K562 (cell line): ENCODE measurements around the gene IPO11. TPM values are rescaled to one million over a fixed set of nuclear protein-coding genes. Genes with fewer than 3 reads are reported as not detected.
A peak's percentile ranks its signal among the peaks of the same experiment; 100 is the strongest.

Experiments
- ATAC-seq: fragments of 200-7000 bp; cut with Tn5 transposase; 3 replicates; pipeline ENCODE4 v1.9.1; 2020; ENCODE audit warnings: moderate library complexity
- BruUV-seq: library from RNA; stranded (reverse); fragments of 400-500 nt; replicated peaks from 2 replicates; lab custom pipeline; 2021; lab: Mats Ljungman, UMichigan
- CTCF ChIA-PET: fragments of 300-600 bp; formaldehyde crosslinking; extraction: SDS; loops from one replicate; lab custom pipeline; 2021; ENCODE audit warnings: low intra/inter-chr PET ratio; lab: Yijun Ruan, JAX
- POLR2A ChIA-PET: fragments of 300-600, 350-650 bp; sonication (Branson Sonifier 250); formaldehyde crosslinking; extraction: SDS; loops from one replicate; lab custom pipeline; 2021; ENCODE audit warnings: antibody characterized with exemption, inconsistent platforms; lab: Yijun Ruan, JAX
- DNase-seq, 4 experiments: peaks; one replicate each; pipeline versions ENCODE4 v3.0.0 to v3.0.0-alpha.2; 2011 to 2018; ENCODE audit warnings: low spot score in 3 of 4, mixed read lengths in 3 of 4; ENCODE audit errors: extremely low read depth in 1 of 4
- FAIRE-seq: peaks from 2 replicates; lab custom pipeline; 2011; peaks lifted over from hg19 to GRCh38; lab: Jason Lieb, UNC
- H2AFZ ChIP-seq: 2 replicates; pipeline ENCODE4 v1.6.0; 2011; ENCODE audit warnings: low read depth, low read length, control low read depth, inconsistent platforms
- H3K27ac ChIP-seq: fragments of 200-600 bp; 3 replicates; pipeline ENCODE4 v1.8.0; 2011; ENCODE audit warnings: low read depth, mild to moderate bottlenecking, control low read depth, inconsistent platforms, low read length, moderate library complexity, mixed read lengths; ENCODE audit errors: extremely low read depth
- H3K27me3 ChIP-seq, 2 experiments: fragments of 300-600 bp in 1 of 2; 2 replicates in 1 of 2; 3 replicates in 1 of 2; pipeline versions ENCODE4 v1.6.0 to v1.8.0; 2011; ENCODE audit warnings: inconsistent platforms in 2 of 2, low read length in 2 of 2, mild to moderate bottlenecking in 1 of 2, mixed read lengths in 1 of 2, moderate library complexity in 1 of 2; ENCODE audit not compliant: control insufficient read depth in 2 of 2, insufficient read depth in 2 of 2
- H3K36me3 ChIP-seq: fragments of 300-600 bp; 3 replicates; pipeline ENCODE4 v1.8.0; 2011; ENCODE audit warnings: mild to moderate bottlenecking, low read length, inconsistent platforms; ENCODE audit not compliant: control insufficient read depth, insufficient read depth
- H3K4me1 ChIP-seq, 2 experiments: fragments of 200-600 bp in 1 of 2; replicated peaks in 1 of 2; 2 replicates in 1 of 2; 3 replicates in 1 of 2; pipeline versions ENCODE4 v1.5.1 to v1.8.0; 2011; ENCODE audit warnings: inconsistent platforms in 2 of 2, low read length in 2 of 2, mild to moderate bottlenecking in 1 of 2, mixed read lengths in 1 of 2, moderate library complexity in 1 of 2; ENCODE audit not compliant: control insufficient read depth in 2 of 2, insufficient read depth in 2 of 2
- H3K4me2 ChIP-seq: 2 replicates; pipeline ENCODE4 v1.6.1; 2011; ENCODE audit warnings: low read length, control low read depth, inconsistent platforms, mixed read lengths; ENCODE audit not compliant: insufficient read depth
- H3K4me3 ChIP-seq: fragments of 200-600 bp; sonication (generic), shearing (Covaris generic); 2 replicates; pipeline ENCODE4 v1.5.1; 2016; ENCODE audit warnings: control low read depth, inconsistent platforms
- H3K79me2 ChIP-seq: fragments of 200-600 bp; 3 replicates; pipeline ENCODE4 v1.8.0; 2011; ENCODE audit warnings: low read length, inconsistent platforms; ENCODE audit not compliant: control insufficient read depth, insufficient read depth
- H3K9ac ChIP-seq, 2 experiments: 2 replicates each; pipeline versions ENCODE4 v1.6.0 to v1.6.1; 2011; ENCODE audit warnings: low read depth in 2 of 2, low read length in 2 of 2, control low read depth in 1 of 2, inconsistent platforms in 1 of 2, mild to moderate bottlenecking in 1 of 2, mixed read lengths in 1 of 2; ENCODE audit not compliant: insufficient read depth in 1 of 2
- H3K9me1 ChIP-seq: one replicate; pipeline ENCODE4 v1.6.0; 2011; ENCODE audit warnings: inconsistent platforms, mild to moderate bottlenecking, low read length, moderate library complexity; ENCODE audit not compliant: control insufficient read depth, insufficient read depth
- H3K9me3 ChIP-seq: replicated peaks from 2 replicates; pipeline ENCODE4 v1.5.1; 2011; ENCODE audit warnings: low read depth, low read length, inconsistent platforms; ENCODE audit not compliant: control insufficient read depth, insufficient read depth
- H4K20me1 ChIP-seq: replicated peaks from 2 replicates; pipeline ENCODE4 v1.6.1; 2011; ENCODE audit warnings: low read length, inconsistent platforms, mixed read lengths; ENCODE audit not compliant: control insufficient read depth, insufficient read depth
- BRCA1 ChIP-seq, 2 experiments: fragments of 450-650 bp in 1 of 2; sonication (generic) in 1 of 2; formaldehyde crosslinking in 1 of 2; IDR thresholded peaks; 2 replicates each; pipeline versions ENCODE4 v1.5.0 to v1.6.1; 2017 to 2020; ENCODE audit warnings: mild to moderate bottlenecking in 1 of 2, missing genetic modification reagents in 1 of 2
- CEBPZ ChIP-seq: fragments of 150-350 bp; IDR thresholded peaks from 2 replicates; pipeline ENCODE4 v1.6.1; 2014; ENCODE audit warnings: low read depth, mild to moderate bottlenecking, low read length, borderline replicate concordance
- CSDE1 ChIP-seq, 2 experiments: fragments of 450-650 bp; IDR thresholded peaks; 2 replicates each; pipeline ENCODE4 v1.6.1; 2016; ENCODE audit warnings: mild to moderate bottlenecking in 1 of 2
- DMBX1 ChIP-seq: fragments of 250-450 bp; sonication (Bioruptor Pico); IDR thresholded peaks from 2 replicates; pipeline ENCODE4 v1.8.0; 2022; ENCODE audit warnings: inconsistent platforms, mild to moderate bottlenecking, moderate library complexity, borderline replicate concordance
- ETV6 ChIP-seq, 3 experiments: fragments of 150-350 bp in 1 of 3; sonication (generic) in 1 of 3; formaldehyde crosslinking in 1 of 3; IDR thresholded peaks; 2 replicates each; pipeline versions ENCODE4 v1.6.1 to v1.8.0; 2014 to 2022; ENCODE audit warnings: borderline replicate concordance in 2 of 3, low read depth in 2 of 3, antibody characterized with exemption in 1 of 3, low read length in 1 of 3, mild to moderate bottlenecking in 1 of 3, missing genetic modification reagents in 1 of 3
- HSF4 ChIP-seq: fragments of 250-450 bp; sonication (Bioruptor Pico); IDR thresholded peaks from 2 replicates; pipeline ENCODE4 v2.1.2; 2022; ENCODE audit warnings: mild to moderate bottlenecking, moderate library complexity, borderline replicate concordance
- LCOR ChIP-seq: sonication (generic); formaldehyde crosslinking; IDR thresholded peaks from 2 replicates; pipeline ENCODE4 v1.8.0; 2022; ENCODE audit warnings: mild to moderate bottlenecking, missing genetic modification reagents
- MAFF ChIP-seq: IDR thresholded peaks from 2 replicates; pipeline ENCODE4 v1.6.1; 2012; ENCODE audit warnings: low read length, improper control_type of control experiment
- NR2C1 ChIP-seq, 2 experiments: fragments of 450-650 bp; IDR thresholded peaks; 2 replicates each; pipeline ENCODE4 v1.6.1; 2017; ENCODE audit warnings: mild to moderate bottlenecking in 2 of 2, antibody characterized with exemption in 1 of 2, inconsistent platforms in 1 of 2, missing compliant biosample characterization in 1 of 2, missing genetic modification characterization in 1 of 2
- RBM17 ChIP-seq: fragments of 200-400 bp; formaldehyde crosslinking; IDR thresholded peaks from 2 replicates; pipeline ENCODE4 v1.6.1; 2017; ENCODE audit warnings: low read depth, mild to moderate bottlenecking, low read length, borderline replicate concordance
- RFX5 ChIP-seq: IDR thresholded peaks from 2 replicates; pipeline ENCODE4 v1.6.1; 2011; ENCODE audit warnings: low read depth, mild to moderate bottlenecking, improper control_type of control experiment, low read length
- RNF2 ChIP-seq: sonication (generic); IDR thresholded peaks from 2 replicates; pipeline ENCODE4 v1.6.1; 2016
- SOX6 ChIP-seq: fragments of 450-650 bp; IDR thresholded peaks from 2 replicates; pipeline ENCODE4 v1.6.1; 2014; ENCODE audit warnings: mild to moderate bottlenecking
- STAT5B ChIP-seq: fragments of 250-450 bp; sonication (Bioruptor Pico); IDR thresholded peaks from 2 replicates; pipeline ENCODE4 v1.8.0; 2021; ENCODE audit warnings: mild to moderate bottlenecking, inconsistent platforms
- ZNF197 ChIP-seq: fragments of 200-800 bp; sonication (Bioruptor generic); IDR thresholded peaks from 2 replicates; pipeline ENCODE4 v1.6.1; 2016; ENCODE audit warnings: low read depth, missing genetic modification characterization, missing compliant biosample characterization
- ZNF282 ChIP-seq: sonication (generic); formaldehyde crosslinking; IDR thresholded peaks from 2 replicates; pipeline ENCODE4 v1.8.1; 2023; ENCODE audit warnings: missing genetic modification reagents
- ZNF436 ChIP-seq: fragments of 250-450, 450-650 bp; sonication (Bioruptor Pico); formaldehyde crosslinking; IDR thresholded peaks from 2 replicates; pipeline ENCODE4 v1.7.0; 2020; ENCODE audit warnings: mild to moderate bottlenecking
- ZNF764 ChIP-seq: fragments of 250-450 bp; sonication (Bioruptor Pico); IDR thresholded peaks from 2 replicates; pipeline ENCODE4 v1.4.0; 2020; ENCODE audit warnings: low read depth, mild to moderate bottlenecking, moderate library complexity
- WGBS: fragments of 100-300 bp; shearing (Covaris generic); methylation state at CpG from one replicate; pipeline ENCODE4 v1.1.6; 2016; ENCODE audit warnings: low coverage, mixed read lengths; ENCODE audit not compliant: insufficient coverage; ENCODE audit errors: missing lambda C conversion rate; 5-methylcytosine and 5-hydroxymethylcytosine counted together
- in situ Hi-C: fragments of 300-500 bp; cut with MboI; formaldehyde crosslinking; loops from 4 replicates; pipeline ENCODE4 v1.15.0; 2018; ENCODE audit warnings: inconsistent platforms, mixed read lengths
- intact Hi-C: fragments of 100-400 bp; cut with micrococcal nuclease; formaldehyde crosslinking; loops from 2 replicates; pipeline ENCODE4 v1.14.2; 2022
- polyA plus RNA-seq, 8 experiments: library from polyadenylated mRNA; depleted of rRNA in 4 of 8; stranded (reverse) in 5 of 8; unstranded in 3 of 8; fragments of >200 nt; fragmentation: Nextera tagmentation in 2 of 8; fragmentation: Illumina TruSeq in 1 of 8; extraction: Ambion mirVana in 2 of 8; extraction: Trizol in 1 of 8; gene quantifications; 2 replicates each; pipeline versions ENCODE4 v1.2.1 to v1.2.3, GENCODE V29; 2011 to 2014; ENCODE audit warnings: inconsistent platforms in 1 of 8, missing spikeins in 1 of 8
- total RNA-seq, 7 experiments: library from RNA; depleted of rRNA in 6 of 7; stranded (reverse); fragments of >200 nt in 6 of 7; fragmentation: Illumina TruSeq in 2 of 7; extraction: Trizol in 2 of 7; gene quantifications; 2 replicates each; pipeline versions ENCODE4 v1.2.1 to v1.2.3, GENCODE V29; 2011 to 2021; ENCODE audit warnings: low replicate concordance in 1 of 7
- TF ChIP-seq, protein P1 (sequence below): fragments of 450-650 bp; formaldehyde crosslinking; IDR thresholded peaks from 2 replicates; pipeline ENCODE4 v1.4.0; 2022; ENCODE audit warnings: missing genetic modification characterization

Gene IPO11
- total and polyA plus RNA-seq, 9 of the 15 experiments (the other 6 are each of a cell fraction or from before 2014, with no cell fraction given), result 38.7 to 96.0 (median 70.9) TPM

- Histone ChIP-seq H2AFZ (no peak overlapping the region), H3K4me1 (peaks cover 32 to 47% of the 10 kb centered on the region in 2 experiments), H3K36me3 (peaks cover 40% of the 10 kb centered on the region; the same call in 2 of the 3 replicates), H3K27ac (peak overlapping the region; percentile 70; the same call in 2 of the 3 replicates), H3K4me2 (peak overlapping the region; percentile 54; the same call in 1 of the 2 replicates), H3K9me3 (no peaks in the 10 kb centered on the region), H4K20me1 (no peaks in the 10 kb centered on the region), H3K79me2 (peaks cover 99% of the 10 kb centered on the region), H3K4me3 (no peak overlapping the region), H3K9me1 (no peaks in the 10 kb centered on the region), H3K9ac (peak overlapping the region in 1 of 2 experiments; percentile 51; a peak in 2 of 4 replicates), H3K27me3 (no peaks in the 10 kb centered on the region; a peak in 1 of 5 replicates)
- intact Hi-C loops (no loop called here), in situ Hi-C loops (no loop called here)
- WGBS, result 0% methylated on average over 1 of the region's 1 CpG
- ChIA-PET CTCF (no interaction called here), POLR2A (interaction anchor here (0.6 to 3.1 kb wide), 4 partner anchors 9 to 172 kb away, joined by 3 to 16 read pairs (median 10); partner anchors contain the start of genes DIMT1 and IPO11)
- BruUV-seq, result no TSS peak
- ATAC-seq, result peak; percentile 75
- DNase-seq, result peak; percentile 26 to 67 (median 46)
- FAIRE-seq, result peak; percentile 85
- no peak for TF ChIP-seq LCOR (CRISPR knock-in tag)
- TF ChIP-seq HSF4 (CRISPR knock-in tag), result no peak
- TF ChIP-seq ETV6 (IDR thresholded peaks at IDR 0.05; ENCODE audit: borderline replicate concordance in 1 of 2, low read depth in 2 of 2, low read length in 1 of 2), result no peak
- TF ChIP-seq ETV6 (CRISPR knock-in tag; IDR thresholded peaks at IDR 0.05; ENCODE audit: borderline replicate concordance), result no peak
- peak; percentile 89 for TF ChIP-seq SOX6
- no peak for TF ChIP-seq MAFF
- TF ChIP-seq ZNF282 (CRISPR knock-in tag), result no peak
- no peak for TF ChIP-seq STAT5B
- no peak for TF ChIP-seq CEBPZ
- TF ChIP-seq RFX5, result no peak
- no peak for TF ChIP-seq ZNF436 (CRISPR knock-in tag)
- TF ChIP-seq NR2C1 (IDR thresholded peaks at IDR 0.05), result peak; percentile 61
- TF ChIP-seq NR2C1 (tag; IDR thresholded peaks at IDR 0.05), result peak; percentile 60
- TF ChIP-seq RBM17, result no peak
- no peak for TF ChIP-seq ZNF197
- TF ChIP-seq ZNF764, result no peak
- TF ChIP-seq RNF2, result no peak
- TF ChIP-seq DMBX1, result no peak
- TF ChIP-seq, protein P1, sequence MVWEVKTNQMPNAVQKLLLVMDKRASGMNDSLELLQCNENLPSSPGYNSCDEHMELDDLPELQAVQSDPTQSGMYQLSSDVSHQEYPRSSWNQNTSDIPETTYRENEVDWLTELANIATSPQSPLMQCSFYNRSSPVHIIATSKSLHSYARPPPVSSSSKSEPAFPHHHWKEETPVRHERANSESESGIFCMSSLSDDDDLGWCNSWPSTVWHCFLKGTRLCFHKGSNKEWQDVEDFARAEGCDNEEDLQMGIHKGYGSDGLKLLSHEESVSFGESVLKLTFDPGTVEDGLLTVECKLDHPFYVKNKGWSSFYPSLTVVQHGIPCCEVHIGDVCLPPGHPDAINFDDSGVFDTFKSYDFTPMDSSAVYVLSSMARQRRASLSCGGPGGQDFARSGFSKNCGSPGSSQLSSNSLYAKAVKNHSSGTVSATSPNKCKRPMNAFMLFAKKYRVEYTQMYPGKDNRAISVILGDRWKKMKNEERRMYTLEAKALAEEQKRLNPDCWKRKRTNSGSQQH, result no peak
- no peak for TF ChIP-seq BRCA1 (IDR thresholded peaks at IDR 0.05)
- no peak for TF ChIP-seq BRCA1 (CRISPR knock-in tag; IDR thresholded peaks at IDR 0.05)
- TF ChIP-seq CSDE1 (IDR thresholded peaks at IDR 0.05), result no peak
These were observed 8.9 kb downstream of the IPO11 start for GRCh38 chr5:62421414-62421813.
